ENCODE measurements around the gene FAM13C.

The FAM13C gene

GRCh38 chr10:59340285-59340684 is 22.1 kb downstream of the FAM13C start:
- H3K9me3 ChIP-seq (ENCODE audit: control insufficient read depth, insufficient read depth, low read depth, low read length) = no peaks in the 10 kb centered on the region
- H3K4me1 ChIP-seq (ENCODE audit: control insufficient read depth, insufficient read depth, low read length) = peaks cover 2% of the 10 kb centered on the region; the same call in 1 of the 2 replicates
- POLR2A ChIA-PET = no interaction called here
- CTCF ChIA-PET = no interaction called here
- no peaks in the 10 kb centered on the region for H3K36me3 ChIP-seq (ENCODE audit: control insufficient read depth in 2 of 2, insufficient read depth in 1 of 2, low read length in 2 of 2)
- TF ChIP-seq ZBTB17 (tag by site-specific recombination; IDR thresholded peaks at IDR 0.05) = no peak
- TF ChIP-seq, protein P1, sequence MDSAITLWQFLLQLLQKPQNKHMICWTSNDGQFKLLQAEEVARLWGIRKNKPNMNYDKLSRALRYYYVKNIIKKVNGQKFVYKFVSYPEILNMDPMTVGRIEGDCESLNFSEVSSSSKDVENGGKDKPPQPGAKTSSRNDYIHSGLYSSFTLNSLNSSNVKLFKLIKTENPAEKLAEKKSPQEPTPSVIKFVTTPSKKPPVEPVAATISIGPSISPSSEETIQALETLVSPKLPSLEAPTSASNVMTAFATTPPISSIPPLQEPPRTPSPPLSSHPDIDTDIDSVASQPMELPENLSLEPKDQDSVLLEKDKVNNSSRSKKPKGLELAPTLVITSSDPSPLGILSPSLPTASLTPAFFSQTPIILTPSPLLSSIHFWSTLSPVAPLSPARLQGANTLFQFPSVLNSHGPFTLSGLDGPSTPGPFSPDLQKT (IDR thresholded peaks at IDR 0.05; ENCODE audit: borderline replicate concordance, low read depth, low read length) = no peak
- no peak overlapping the region for H3K4me3 ChIP-seq (ENCODE audit: low read depth, low read length)
- no peak overlapping the region for H3K27ac ChIP-seq (ENCODE audit: extremely low read depth, low read depth, low read length)

DNA sequence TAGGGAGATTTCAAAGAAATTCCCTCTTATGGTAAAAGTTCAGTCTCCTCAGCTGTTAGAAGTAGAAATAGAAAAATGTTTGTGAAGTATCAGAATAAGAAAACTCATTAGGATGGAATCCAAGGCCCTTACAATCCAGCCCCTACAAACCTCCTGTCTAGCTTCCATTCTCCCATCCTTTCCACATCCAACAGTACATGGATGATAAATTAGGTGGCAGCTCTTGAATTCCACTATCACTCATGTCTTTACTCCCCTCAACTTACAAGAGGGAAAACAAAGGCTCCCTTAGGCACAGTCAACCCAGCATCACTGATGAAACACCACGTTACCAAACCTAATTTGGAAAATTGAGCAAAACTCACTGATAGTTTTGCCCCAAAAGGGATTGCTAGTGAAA is 23.0 kb downstream of the FAM13C start:
- H3K27ac ChIP-seq (ENCODE audit: extremely low read depth, low read depth, low read length) = no peak overlapping the region
- no peak overlapping the region for H3K4me3 ChIP-seq (ENCODE audit: low read depth, low read length)
- POLR2A ChIA-PET = no interaction called here
- no peaks in the 10 kb centered on the region for H3K36me3 ChIP-seq (ENCODE audit: control insufficient read depth in 2 of 2, insufficient read depth in 1 of 2, low read length in 2 of 2)
- CTCF ChIA-PET = interaction anchor here (0.7 kb wide), 1 partner anchor 1256 kb away, joined by 3 read pairs; no protein-coding TSS in a partner anchor
- TF ChIP-seq ZNF140 (tag by site-specific recombination; IDR thresholded peaks at IDR 0.05) (no peak), ZNF658 (tag by site-specific recombination; IDR thresholded peaks at IDR 0.05) (no peak), PRDM10 (tag by site-specific recombination; IDR thresholded peaks at IDR 0.05) (no peak), HOXC10 (CRISPR knock-in tag; IDR thresholded peaks at IDR 0.05) (no peak), ZNF132 (tag by site-specific recombination; IDR thresholded peaks at IDR 0.05; ENCODE audit: borderline replicate concordance) (no peak), OVOL3 (tag by site-specific recombination; IDR thresholded peaks at IDR 0.05) (no peak), ZNF621 (tag by site-specific recombination; IDR thresholded peaks at IDR 0.05) (no peak), ZNF747 (tag by site-specific recombination; IDR thresholded peaks at IDR 0.05) (no peak), BCL11A (tag by site-specific recombination; IDR thresholded peaks at IDR 0.05; ENCODE audit: low read depth) (no peak), SALL2 (tag by site-specific recombination; IDR thresholded peaks at IDR 0.05; ENCODE audit: borderline replicate concordance) (no peak), ZNF341 (tag by site-specific recombination; IDR thresholded peaks at IDR 0.05; ENCODE audit: low read depth) (no peak), TRIM28 (IDR thresholded peaks at IDR 0.05; ENCODE audit: borderline replicate concordance, low read length) (no peak), ZNF155 (tag by site-specific recombination; IDR thresholded peaks at IDR 0.05) (no peak), ZNF10 (tag by site-specific recombination; IDR thresholded peaks at IDR 0.05) (no peak), ZNF398 (tag by site-specific recombination; IDR thresholded peaks at IDR 0.05) (no peak)
- TF ChIP-seq, protein P2, sequence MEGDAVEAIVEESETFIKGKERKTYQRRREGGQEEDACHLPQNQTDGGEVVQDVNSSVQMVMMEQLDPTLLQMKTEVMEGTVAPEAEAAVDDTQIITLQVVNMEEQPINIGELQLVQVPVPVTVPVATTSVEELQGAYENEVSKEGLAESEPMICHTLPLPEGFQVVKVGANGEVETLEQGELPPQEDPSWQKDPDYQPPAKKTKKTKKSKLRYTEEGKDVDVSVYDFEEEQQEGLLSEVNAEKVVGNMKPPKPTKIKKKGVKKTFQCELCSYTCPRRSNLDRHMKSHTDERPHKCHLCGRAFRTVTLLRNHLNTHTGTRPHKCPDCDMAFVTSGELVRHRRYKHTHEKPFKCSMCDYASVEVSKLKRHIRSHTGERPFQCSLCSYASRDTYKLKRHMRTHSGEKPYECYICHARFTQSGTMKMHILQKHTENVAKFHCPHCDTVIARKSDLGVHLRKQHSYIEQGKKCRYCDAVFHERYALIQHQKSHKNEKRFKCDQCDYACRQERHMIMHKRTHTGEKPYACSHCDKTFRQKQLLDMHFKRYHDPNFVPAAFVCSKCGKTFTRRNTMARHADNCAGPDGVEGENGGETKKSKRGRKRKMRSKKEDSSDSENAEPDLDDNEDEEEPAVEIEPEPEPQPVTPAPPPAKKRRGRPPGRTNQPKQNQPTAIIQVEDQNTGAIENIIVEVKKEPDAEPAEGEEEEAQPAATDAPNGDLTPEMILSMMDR (tag by site-specific recombination; IDR thresholded peaks at IDR 0.05) = no peak
- TF ChIP-seq, protein P3, sequence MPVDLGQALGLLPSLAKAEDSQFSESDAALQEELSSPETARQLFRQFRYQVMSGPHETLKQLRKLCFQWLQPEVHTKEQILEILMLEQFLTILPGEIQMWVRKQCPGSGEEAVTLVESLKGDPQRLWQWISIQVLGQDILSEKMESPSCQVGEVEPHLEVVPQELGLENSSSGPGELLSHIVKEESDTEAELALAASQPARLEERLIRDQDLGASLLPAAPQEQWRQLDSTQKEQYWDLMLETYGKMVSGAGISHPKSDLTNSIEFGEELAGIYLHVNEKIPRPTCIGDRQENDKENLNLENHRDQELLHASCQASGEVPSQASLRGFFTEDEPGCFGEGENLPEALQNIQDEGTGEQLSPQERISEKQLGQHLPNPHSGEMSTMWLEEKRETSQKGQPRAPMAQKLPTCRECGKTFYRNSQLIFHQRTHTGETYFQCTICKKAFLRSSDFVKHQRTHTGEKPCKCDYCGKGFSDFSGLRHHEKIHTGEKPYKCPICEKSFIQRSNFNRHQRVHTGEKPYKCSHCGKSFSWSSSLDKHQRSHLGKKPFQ (tag by site-specific recombination; IDR thresholded peaks at IDR 0.05) = no peak
- H3K9me3 ChIP-seq (ENCODE audit: control insufficient read depth, insufficient read depth, low read depth, low read length) = no peaks in the 10 kb centered on the region
- H3K4me1 ChIP-seq (ENCODE audit: control insufficient read depth, insufficient read depth, low read length) = peaks cover 2% of the 10 kb centered on the region; the same call in 1 of the 2 replicates

All from HEK293 (cell line).